Kidney glomerular epithelial cell (primary cell): Measurements from ENCODE around the gene LRRIQ4.

ENCODE experiments used
- DNase-seq: peaks from one replicate; lab custom pipeline; 2025; lab: John Stamatoyannopoulos, UW

The LRRIQ4 gene

DNA sequence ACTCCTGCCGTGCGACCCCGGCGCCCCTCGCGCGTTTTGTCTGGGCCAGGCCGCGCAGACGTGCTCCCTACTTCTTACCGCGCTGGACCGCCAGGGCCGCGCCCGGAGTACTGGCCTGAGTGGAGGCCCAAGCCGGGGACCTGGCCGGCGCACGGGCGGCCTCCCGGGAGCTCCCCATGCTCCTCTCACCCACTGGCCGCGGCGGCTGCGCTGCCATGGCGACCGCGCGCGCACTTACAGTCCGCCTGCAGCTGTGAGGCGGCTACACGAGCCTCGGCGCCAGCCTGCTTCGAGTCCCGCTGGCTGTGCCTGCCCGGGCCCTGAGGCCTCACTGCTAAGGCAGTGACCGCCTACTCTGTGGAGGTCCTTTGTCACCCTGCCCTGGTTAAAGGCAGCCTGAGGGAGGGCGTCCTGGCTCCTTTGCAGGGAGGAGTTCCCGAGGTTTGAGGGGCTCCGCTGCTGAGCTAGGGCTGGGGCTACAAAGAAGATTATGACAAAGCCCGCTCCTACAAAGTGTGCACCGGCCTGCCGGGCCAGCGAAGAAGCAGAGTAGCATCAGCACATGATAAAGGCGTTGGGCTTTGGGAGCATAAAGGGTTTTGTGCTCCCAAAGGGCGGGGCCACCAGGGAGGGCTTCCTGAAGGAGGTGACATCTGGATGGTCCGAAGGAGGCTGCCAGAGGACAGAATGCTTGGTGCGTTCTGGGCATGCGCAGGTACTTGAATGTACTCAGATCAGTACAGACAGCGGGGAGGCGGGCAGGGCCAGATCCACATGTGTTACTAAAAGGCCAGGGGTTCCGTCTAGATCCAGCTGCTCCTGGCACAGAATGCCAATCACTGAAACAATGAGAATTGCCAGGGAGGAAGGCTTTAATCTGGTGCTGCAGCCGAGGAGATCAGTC, at the start of gene LRRIQ4, which contains the start of gene LRRC34:
Gene LRRIQ4, plus strand, starts transcription at position 539 of the 904 bp plus-strand sequence. CDS start 9,052 bp downstream, outside the sequence.
Gene LRRC34, minus strand, starts transcription at position 573 of the 904 bp plus-strand sequence. Its CDS starts 356 bp downstream, at position 217.
- DNase-seq = peak; percentile 33

DNA sequence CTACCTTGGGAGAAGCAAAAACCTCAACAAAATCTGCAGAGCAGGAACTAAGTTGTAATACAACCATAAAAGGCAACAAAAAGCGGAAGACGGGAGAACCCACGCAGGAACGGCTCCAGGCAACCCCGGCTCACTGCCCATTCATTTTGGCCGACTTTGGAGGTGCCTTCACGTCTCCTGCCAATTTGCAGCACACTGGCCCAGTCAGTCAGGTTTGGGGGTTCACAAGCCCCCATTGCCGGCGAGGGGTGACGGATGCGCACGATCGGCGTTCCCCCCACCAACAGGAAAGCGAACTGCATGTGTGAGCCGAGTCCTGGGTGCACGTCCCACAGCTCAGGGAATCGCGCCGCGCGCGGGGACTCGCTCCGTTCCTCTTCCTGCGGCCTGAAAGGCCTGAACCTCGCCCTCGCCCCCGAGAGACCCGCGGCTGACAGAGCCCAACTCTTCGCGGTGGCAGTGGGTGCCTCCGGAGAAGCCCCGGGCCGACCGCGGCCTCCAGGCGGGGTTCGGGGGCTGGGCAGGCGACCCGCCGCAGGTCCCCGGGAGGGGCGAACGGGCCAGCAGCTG, 48.3 kb upstream of the LRRIQ4 start:
- DNase-seq = peak; percentile 53

DNA sequence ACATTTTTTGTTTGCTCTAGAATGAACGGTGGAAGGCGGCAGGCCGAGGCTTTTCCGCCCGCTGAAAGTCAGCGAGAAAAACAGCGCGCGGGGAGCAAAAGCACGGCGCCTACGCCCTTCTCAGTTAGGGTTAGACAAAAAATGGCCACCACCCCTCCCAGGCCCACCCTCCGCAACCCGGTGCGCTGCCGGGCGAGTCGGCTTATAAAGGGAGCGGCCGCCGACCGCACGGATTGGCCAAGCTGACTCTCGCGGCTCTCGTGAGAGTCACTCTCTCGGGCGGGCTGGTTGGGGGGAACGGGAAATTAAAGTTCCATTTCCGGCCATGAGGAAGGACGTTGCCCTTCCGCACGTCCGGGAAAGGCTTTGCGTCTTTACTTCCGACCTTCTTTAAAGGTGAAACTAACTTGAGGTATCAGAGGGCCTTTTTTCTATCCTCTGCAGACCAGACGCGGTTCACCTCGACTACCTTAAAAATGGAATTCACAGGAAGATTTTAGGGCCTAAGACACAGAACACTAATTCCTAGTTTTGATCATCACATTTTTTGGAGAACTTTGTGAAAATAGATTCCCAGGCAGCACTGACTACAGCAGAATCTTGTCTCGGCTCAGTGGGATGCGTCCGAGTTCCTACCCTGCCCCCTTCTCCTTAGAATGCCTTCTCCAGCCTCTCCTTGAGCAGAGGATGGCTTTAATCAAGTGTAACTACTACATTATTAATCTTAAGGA, 47.6 kb upstream of the LRRIQ4 start, which contains the start of gene TERC:
Gene TERC, minus strand, starts transcription at position 179 of the 731 bp plus-strand sequence.
- DNase-seq = peak; percentile 84

DNA sequence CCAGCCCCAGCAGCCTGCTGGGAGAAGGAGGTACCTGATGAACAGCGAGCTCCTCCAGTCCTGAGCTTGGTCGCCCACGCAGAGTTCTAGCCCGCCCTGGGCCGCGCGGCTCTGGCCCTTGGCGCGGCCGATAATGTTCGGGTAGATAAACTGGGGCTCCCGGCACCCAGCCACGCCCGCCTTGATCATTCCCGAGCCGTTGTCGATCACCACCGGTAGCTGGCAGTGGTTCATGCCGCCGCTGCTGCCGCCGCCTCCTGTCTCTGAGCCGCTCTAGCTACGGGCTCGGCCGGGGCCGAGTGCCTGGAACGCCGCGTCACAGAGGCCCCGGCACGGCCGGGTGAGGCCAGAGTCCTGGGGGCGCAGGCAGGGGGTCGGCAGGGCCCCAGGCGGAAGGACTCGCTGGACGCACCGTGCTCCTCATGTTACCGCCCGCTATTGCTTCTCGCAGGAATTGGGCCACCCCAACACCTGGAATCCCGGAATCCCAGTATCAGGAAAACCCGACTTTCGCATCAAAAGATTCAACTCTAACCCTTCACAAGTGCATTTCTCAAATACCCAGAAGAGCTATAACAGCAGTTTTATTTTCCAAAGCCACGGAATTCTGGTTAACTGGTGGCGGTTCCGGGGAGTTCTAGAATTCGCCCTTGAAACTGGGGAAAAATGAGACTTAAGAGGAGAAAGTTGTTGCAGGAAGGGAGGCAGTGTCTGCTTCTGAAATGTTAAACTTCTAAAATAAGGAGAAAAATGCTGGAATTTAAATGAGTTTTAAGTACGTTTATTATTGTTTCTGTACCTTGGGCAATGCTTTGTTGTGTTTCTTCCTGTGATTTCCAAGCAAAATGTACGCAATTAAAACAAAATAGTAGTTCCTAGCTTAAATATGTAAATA, 43.1 kb upstream of the LRRIQ4 start, which contains the start of gene ACTRT3:
Gene ACTRT3, minus strand, starts transcription at position 275 of the 895 bp plus-strand sequence. Its CDS starts 41 bp downstream, at position 234.
- DNase-seq = peak; percentile 61

DNA sequence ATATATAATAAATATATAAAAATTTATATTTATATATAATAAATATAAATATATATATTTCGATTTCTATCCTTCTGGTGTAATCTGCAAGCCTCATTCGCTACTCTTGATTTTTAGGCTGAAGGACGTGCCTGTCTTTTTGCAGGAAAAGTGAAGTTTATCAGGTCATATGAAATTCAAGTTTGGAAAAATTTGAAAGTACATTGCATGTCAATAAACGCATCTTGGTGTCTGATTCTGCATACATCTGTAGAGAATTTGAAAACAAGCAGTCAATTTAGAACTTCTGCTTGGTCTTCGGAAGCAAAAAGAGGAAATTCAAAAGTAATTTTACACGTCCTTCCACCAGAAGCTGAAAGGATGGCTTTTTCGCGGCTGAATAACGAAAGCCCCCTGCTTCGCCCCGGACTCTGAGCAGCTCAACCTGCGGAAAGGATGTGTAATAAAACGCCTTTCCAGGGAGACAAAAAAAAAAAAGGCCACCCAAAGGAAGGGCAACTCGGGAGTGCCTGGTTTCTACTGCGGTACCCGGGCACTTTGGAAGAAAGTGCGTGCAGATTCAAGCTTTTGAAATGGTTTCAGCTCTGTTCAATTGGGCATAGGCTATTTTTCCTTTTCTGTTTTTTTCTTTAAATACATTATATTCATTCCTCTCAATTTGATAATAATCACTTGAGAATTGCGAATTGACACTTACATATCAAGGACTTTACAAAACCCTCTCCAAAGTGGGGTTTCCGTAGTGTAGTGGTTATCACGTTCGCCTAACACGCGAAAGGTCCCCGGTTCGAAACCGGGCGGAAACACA, 41.0 kb upstream of the LRRIQ4 start:
- DNase-seq = peak; percentile 92

DNA sequence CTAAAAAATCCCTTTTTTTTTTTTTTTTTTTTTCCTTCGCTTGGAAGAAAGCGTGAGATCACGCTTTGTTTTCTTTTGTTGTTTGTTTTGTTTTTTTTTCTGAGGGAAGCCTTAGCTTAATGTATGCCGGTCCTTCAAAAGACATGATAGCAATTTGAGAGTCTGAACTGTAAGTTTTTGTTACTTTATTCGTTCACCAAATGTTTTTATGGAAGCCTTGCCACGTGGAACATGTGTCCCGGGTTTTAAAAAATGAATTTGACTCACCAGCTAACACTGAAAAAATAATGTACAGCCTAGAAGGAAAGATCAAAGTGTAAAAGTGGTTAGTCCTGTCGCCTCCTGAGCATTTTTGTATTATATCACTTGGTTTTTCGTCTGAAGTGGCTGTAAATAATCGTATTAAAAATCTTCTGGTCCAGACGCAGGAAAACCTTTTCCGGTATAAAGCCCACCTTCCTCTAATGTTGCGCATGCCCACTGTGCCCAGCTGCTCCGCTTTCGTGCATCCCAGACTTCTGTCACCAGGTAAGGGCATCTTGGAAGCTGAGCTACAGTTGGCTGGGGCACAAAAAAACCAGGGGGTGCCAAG, 40.3 kb upstream of the LRRIQ4 start:
- DNase-seq = peak; percentile 81

DNA sequence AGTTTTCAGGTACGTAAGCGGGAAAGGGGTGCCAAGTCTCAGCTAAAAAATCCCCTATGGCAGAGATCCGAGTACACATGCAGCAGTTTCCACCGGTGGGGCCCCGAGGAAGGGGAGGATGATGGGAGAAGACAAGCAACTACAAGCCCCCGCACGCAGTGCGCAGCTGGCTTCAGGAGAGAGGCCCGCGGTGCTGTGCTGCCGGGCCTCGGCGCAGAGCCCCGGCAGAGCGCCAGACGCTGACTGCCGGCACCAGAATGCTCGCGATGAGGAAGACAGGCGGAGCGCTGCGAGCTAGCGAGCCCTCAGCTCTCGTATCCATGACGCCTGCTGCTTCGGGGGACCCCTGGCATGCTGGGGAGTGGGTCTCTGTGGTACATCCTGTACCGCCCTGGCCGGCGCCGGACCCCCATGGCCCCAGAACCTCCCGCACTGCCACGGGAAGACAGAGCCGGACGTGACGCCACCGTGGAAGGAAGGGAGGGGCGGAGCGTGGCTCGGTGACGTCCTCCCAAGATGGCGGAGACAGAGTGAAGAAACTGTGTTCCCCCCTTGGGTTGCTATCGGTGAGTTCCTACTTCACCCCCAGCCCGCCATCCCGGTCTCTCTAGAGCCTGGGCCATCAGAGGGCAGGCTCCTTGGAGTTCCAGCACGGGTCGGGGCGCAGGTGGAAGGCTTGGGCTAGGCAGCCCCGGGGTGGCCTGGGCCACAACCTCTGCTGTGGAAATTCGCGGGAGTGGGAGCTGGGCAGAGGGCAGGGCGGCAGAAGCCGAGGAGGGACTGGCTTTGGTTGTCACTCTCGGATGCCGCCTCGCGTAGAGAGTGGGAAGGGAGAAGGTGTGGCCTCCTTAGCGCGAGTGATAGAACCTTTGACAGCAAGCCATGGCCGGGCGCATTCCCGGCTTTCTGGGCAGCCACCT, 39.5 kb upstream of the LRRIQ4 start, which contains the start of gene MYNN:
Gene MYNN, plus strand, starts transcription at position 500 of the 920 bp plus-strand sequence. CDS start 900 bp downstream, outside the sequence.
- DNase-seq = peak; percentile 85

DNA sequence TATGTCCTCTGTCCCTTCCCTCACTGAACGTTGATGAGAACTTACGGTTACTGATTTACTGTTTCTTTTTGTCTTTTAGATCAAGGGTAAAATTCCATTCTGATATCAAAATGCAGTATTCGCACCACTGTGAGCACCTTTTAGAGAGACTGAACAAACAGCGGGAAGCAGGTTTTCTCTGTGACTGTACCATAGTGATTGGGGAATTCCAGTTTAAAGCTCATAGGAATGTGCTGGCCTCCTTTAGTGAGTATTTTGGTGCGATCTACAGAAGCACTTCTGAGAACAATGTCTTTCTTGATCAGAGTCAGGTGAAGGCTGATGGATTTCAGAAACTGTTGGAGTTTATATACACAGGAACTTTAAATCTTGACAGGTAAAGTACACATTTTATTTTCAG, 38.5 kb upstream of the LRRIQ4 start:
- no peak for DNase-seq

DNA sequence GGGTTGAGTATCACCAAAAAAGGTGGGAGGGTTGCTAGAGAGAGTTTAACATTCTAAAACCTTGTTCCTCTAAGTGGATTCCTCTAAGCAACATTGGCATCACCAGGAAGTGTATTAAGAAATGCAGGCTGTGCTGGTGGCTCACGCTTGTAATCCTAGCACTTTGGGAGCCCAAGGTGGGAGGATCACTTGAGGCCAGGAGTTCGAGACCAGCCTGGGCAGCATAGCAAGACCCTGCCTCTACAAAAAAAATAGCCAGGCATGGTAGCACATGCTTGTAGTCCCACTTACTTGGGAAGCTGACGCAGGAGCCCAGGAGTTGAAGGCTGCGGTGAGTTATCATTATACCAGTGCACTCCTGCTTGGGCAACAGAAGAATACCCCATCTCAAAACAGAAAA, 34.8 kb upstream of the LRRIQ4 start:
- DNase-seq = no peak

DNA sequence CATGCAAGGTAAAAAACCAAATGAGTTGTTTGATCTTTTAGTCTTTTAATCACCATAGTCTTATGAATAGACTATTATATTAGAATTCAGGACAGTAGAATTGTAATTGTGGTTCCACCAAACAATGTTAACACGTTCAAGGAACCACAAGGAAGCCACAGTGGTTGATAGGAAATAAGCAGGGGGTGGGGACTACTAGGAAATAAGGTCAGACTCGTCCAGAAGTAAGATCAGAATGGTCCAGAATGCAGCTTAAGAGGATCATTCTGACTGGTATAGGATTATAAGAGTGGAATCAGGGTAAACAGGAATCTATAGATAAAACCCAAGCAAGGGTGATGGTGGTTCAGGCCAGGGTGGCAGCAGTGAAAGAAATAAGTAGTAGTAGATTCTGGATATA, 31.9 kb upstream of the LRRIQ4 start:
- DNase-seq = no peak

DNA sequence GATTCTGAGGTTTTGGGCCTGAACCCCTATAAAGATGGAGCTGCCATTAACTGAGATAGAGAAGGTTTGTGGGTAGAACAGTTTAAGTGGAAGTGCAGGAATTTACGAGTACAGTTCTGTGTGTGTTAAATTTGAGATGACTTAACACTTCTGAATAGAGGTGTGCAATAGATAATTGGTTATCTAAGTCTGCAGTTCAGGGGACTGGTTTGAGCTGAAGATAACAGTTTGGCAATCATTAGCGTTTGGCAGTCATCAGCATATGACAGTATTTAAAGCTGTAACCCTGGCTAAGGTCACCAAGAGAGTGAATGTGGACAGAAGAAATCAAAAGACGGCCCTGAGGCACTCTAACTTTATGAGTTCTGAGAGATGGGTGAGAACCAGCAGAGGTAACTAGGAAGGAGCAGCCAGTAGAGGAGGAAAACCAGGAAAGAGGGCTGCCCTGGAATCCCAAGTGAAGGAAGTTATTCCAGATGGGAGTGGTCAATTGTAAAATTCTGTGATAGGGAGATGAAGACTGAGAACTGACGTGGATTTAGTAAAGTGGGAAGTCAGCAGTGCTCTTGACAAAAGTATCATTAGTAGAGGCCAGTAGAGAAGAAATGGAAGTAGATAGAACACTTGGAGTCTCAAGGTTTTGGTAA, 31.3 kb upstream of the LRRIQ4 start:
- no peak for DNase-seq

DNA sequence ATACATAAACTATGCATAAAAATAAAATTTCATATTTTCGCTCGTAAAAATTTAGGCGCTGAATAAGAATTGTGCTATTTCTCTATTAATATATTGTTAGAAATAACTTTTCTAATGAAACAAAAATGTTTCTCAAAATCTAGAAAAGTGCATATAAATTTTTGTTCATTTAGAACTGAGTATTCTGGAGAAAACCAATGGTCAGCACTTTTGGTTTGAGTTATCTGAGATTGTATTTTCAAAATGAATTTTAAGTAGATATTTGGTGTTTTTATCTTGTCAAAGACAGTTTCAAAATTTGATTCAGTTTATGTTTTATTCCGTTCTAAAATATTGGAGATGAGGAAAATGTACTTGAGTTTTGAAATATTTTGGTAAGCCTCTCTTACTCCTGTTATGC, 25.6 kb upstream of the LRRIQ4 start:
- DNase-seq = no peak

DNA sequence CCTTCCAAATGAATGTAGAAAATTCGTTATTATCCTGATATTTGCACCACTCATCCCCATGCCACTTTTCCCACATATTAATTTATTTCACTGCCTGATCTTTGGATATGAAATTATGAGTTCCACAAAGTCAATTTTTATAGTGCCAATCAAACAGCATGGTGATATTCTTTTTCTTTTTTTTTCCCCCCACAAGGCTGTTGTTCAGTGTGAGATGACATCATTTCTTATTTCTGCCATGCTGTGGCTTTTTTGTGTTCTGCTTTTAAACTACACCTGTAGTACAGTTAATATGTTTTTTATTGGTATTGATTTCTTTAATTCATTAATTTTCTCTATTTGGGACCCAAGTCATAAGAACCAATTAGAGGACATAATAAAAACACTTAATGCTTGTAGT, 24.9 kb upstream of the LRRIQ4 start:
- no peak for DNase-seq

DNA sequence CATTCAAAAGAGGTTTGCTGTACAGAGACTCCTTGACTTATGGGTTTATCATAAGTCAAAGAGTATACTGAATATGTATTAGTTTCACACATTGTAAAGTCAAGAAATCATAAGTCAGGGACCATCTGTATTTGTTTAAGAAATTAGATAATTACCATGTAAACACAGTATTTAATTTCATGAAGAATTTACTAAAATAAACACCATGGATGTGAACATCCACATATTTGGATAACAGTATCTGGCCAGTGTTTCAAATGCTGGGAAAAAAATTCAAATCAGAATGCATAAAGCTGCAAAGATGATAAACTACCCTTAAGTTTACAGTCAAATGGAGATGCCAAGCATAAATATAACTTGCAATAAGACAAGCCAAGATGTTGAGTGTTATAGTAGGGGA, 22.5 kb upstream of the LRRIQ4 start:
- DNase-seq = no peak

DNA sequence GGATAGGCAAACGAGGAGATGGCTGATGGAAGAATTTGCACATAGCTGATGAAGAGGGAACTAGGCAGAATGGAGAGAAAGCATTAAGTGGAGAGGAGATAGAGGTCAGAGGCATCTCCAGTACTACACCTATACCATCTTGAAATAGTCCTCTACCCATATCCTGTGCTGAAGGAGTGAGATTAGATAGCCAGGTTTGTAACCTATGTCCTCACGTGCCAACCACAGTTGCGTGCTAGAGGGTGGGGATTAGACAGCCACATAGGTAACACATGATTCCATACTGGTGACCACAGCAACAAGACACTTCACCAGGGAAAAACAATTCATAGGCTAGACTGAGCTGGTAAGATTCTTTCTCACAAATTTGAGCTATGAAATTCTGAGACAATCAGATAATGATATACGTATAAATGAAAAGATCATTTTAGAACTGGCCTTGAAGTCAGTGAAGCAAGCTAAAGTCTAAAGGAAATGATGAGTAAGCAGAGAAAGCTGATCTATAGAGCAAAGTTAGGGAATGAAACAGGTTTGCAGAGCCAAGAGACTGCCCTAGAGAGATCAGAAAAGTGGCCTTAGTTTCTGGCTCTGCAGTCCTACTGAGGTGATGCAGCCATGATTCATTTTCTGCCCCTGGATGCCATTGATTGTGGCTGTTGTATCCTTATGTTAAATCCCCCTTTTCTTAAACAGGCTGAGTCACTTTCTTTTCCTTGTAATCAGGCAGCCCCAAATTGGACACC, 21.8 kb upstream of the LRRIQ4 start:
- DNase-seq = no peak

DNA sequence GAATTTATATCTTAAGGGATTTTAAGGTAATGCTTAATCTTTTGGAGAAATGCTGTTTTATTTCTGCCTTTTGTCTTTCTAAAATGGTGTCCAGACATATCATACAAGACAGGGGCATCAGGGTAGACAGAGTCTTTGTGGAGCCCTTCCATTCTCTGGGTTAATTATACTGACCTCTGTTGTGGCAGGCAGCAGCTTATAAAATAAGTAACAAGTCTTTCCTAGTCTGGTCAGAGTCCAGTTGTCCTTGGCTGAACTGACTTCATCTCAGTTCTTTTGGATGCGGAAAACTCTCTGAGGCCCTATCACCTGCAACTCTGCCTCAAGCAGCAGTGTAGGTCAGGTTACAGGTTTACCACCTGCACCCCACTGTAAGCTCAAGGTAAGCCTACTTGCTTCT, 20.3 kb upstream of the LRRIQ4 start:
- DNase-seq = no peak

DNA sequence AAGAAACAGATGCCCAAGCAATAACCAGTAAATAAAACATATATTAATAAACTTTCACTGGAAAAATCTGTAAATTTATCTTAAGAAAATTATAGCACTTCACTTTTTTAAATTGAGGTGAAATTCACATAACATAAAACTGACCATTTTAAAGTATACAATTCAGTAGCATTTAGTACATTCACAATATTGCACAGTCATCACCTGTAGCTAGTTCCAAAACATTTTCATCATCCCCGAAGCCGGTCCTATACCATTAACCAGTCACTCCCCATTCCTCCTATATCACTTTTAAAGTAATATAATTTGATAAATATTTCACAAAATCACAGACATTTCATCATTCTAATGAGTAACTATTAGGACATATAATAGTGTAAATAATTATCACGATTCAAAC, 8.0 kb upstream of the LRRIQ4 start:
- DNase-seq = no peak
